Epithelial cell of proximal tubule (primary cell): ENCODE results near the gene KIF13A. TPM values are rescaled to one million over a fixed set of nuclear protein-coding genes. Genes with fewer than 3 reads are reported as not detected.

ENCODE experiments used
- DNase-seq: peaks from one replicate; pipeline ENCODE4 v3.0.0-alpha.2; 2011; ENCODE audit warnings: low read depth
- H3K4me3 ChIP-seq: 2 replicates; pipeline ENCODE4 v1.5.1; 2011; ENCODE audit warnings: low read depth, mild to moderate bottlenecking, low read length
- CTCF ChIP-seq: conservative IDR thresholded peaks from 2 replicates; pipeline ENCODE4 v1.5.1; 2012; ENCODE audit warnings: low read depth, mild to moderate bottlenecking, low read length
- total RNA-seq: library from RNA; depleted of rRNA; stranded (reverse); fragments of >200 nt; gene quantifications from 2 replicates; pipeline ENCODE4 v1.2.3, GENCODE V29; 2015

The KIF13A gene
- total RNA-seq, 1 donor from 2014 or later = 12.5 TPM

DNA sequence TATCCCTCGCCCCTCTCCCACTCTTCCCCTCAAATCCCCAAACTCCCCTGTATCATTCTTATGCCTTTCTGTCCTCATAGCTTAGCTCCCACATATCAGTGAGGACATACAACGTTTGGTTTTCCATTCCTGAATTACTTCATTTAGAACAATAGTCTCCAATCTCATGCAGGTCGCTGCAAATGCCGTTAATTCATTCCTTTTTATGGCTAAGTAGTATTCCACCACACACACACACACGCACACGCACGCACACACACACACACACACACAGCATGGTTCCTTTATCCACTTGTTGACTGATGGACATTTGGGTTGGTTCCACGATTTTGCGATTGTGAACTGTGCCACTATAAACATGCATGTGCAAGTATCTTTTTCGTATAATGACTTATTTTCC, 112.7 kb downstream of the KIF13A start:
- DNase-seq = no peak
- no peak overlapping the region for H3K4me3 ChIP-seq
- TF ChIP-seq CTCF = no peak

DNA sequence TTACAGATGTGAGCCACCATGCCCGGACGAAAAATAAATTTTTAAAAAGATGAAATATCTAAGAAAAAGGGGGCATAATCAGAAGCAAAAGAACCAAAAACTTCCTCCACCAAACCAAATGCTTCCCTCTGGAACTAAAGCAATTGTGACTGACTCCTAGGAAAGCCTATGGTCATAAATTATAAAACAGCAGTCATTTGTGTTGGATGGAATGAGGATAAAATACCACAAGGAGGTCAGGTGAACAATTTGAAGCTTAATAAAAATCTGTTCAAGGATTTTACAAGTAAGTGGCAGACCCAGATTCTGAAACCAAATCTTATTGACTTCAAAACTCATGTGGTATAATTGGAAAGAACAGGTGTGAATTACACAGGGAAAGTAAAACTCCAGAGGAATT, 114.5 kb downstream of the KIF13A start:
- H3K4me3 ChIP-seq = no peak overlapping the region
- no peak for DNase-seq
- no peak for TF ChIP-seq CTCF

DNA sequence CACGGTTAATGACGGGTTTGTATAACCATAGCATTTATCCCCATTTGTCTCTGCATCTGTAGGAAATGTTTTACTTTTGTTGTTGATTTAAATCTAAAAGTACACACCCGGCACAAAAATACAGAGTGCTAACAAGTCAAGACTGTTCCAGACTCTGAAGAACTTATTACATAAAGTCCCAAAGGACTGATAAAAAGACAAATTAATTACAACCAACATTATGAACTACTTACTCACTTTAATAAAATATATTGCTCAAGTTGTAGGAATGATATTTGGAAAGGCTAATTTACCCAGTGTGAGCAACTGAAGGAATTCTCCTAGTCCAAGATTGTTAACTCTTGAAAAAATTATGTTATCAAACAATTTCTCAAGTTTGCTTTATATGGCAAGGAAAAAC, 115.6 kb downstream of the KIF13A start:
- no peak for DNase-seq
- no peak for TF ChIP-seq CTCF
- H3K4me3 ChIP-seq = no peak overlapping the region

- no peak for TF ChIP-seq CTCF
- no peak overlapping the region for H3K4me3 ChIP-seq
- no peak for DNase-seq
Measured at GRCh38 chr6:17871189-17871519, 116.3 kb downstream of the KIF13A start.

DNA sequence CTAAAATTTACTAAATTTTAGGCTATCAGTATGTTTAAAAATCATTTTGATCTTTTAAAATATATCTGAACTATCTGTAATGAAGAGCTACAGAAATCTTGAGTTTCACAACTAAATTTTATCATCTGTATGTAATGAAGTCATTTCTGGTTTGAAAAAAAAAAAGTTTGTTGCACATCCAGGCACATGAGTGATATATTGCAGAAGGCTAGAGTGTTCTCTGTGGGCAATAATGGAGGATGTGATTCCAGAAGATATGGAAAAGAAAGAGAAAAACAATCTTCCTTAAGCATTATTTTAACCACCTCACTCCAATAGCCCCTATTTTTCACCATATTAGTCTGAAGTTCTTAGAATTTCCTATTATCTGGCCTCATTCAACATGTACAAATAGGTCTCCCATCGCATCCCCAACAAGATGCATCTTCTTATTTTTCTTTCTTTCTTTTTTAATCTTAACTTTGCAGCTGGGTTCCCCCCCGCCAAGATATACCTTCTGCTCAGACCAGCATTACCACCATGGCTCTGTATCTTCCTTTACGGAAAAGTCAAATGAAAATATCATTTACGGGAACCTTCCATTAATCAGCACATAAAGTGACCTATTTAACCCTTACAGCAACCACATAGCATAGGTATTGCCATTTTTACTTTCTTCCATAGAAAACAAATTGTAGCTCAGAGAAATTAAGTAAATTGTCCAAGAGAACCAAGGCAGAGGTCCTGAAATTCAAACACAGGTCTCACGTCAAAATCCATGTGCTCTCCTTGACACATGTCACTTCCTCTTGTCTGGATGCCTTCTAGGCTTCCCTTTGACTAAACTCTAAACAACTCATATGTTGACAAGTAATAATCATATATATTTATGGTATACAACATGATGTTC, 116.9 kb downstream of the KIF13A start:
- TF ChIP-seq CTCF = no peak
- H3K4me3 ChIP-seq = no peak overlapping the region
- DNase-seq = no peak

- H3K4me3 ChIP-seq = no peak overlapping the region
- DNase-seq = no peak
- TF ChIP-seq CTCF = no peak
Measured at GRCh38 chr6:17869753-17870050, 117.7 kb downstream of the KIF13A start.
